Uterus (tissue), 4 donors: Measurements from ENCODE around the gene GADD45A. TPM values are rescaled to one million over a fixed set of nuclear protein-coding genes. Genes with fewer than 3 reads are reported as not detected.

Experiments used
- DNase-seq, 2 donors: peaks; one replicate each; pipeline ENCODE4 v3.0.0-alpha.2; 2019 to 2020
- H3K27ac ChIP-seq, 2 donors: fragments of 200-600 bp; sonication (generic); 1 replicate in 1 of 2; 2 replicates in 1 of 2; pipeline ENCODE4 v1.5.1; 2016 to 2018
- H3K27me3 ChIP-seq, 2 donors: fragments of 200-600 bp; sonication (generic); one replicate each; pipeline ENCODE4 v1.5.1; 2018 to 2019; ENCODE audit warnings: control low read depth in 1 of 2
- H3K36me3 ChIP-seq, 2 donors: fragments of 200-600 bp; sonication (generic); one replicate each; pipeline ENCODE4 v1.5.1; 2019; ENCODE audit warnings: control low read depth in 1 of 2
- H3K4me1 ChIP-seq, 2 donors: fragments of 200-600 bp; sonication (generic); one replicate each; pipeline ENCODE4 v1.5.1; 2018 to 2019; ENCODE audit warnings: control low read depth in 1 of 2
- H3K4me3 ChIP-seq, 2 donors: fragments of 200-600 bp; sonication (generic); 1 replicate in 1 of 2; 2 replicates in 1 of 2; pipeline ENCODE4 v1.5.1; 2018 to 2019; ENCODE audit warnings: mild to moderate bottlenecking in 1 of 2
- H3K9me3 ChIP-seq, 2 donors: fragments of 200-600 bp; sonication (generic); one replicate each; pipeline ENCODE4 v1.5.1; 2019; ENCODE audit warnings: control low read depth in 1 of 2
- CTCF ChIP-seq, 4 experiments: fragments of 200-600 bp in 2 of 4; fragments of 450-650 bp in 2 of 4; sonication (generic) in 2 of 4; IDR thresholded peaks; one replicate each; pipeline ENCODE4 v1.5.1; 2016 to 2019; ENCODE audit warnings: antibody characterized with exemption in 4 of 4, mild to moderate bottlenecking in 2 of 4, moderate library complexity in 1 of 4
- POLR2A ChIP-seq, 2 donors: fragments of 450-650 bp; IDR thresholded peaks; one replicate each; pipeline ENCODE4 v1.6.1; 2016; ENCODE audit warnings: antibody characterized with exemption in 2 of 2, mild to moderate bottlenecking in 1 of 2, moderate library complexity in 1 of 2
- intact Hi-C: fragments of 100-400 bp; cut with DNase I; formaldehyde crosslinking; loops from one replicate; pipeline ENCODE4 v1.15.1; 2023; ENCODE audit warnings: low total_unique reads
- total RNA-seq, 4 donors: library from RNA; depleted of rRNA in 3 of 4; stranded (reverse); fragments of >200 nt in 3 of 4; gene quantifications; one replicate each; pipeline versions ENCODE4 v1.1.0 to v1.2.4, GENCODE V29; 2014 to 2023
- donor health status: DM: yes; HTN: yes; CAD: no.

The GADD45A gene
- 10 to 100 TPM; 11.1 to 35.6 (median 20.3) TPM for total RNA-seq

GRCh38 chr1:67685067-67685557 lies at the start of gene GADD45A:
Gene GADD45A, plus strand, starts transcription at chr1:67685201. Its CDS starts 294 bp downstream, at chr1:67685495.
- TF ChIP-seq CTCF (IDR thresholded peaks at IDR 0.05) (peak in 1 of 4 experiments; percentile 45), POLR2A (IDR thresholded peaks at IDR 0.05) (peak; percentile 100)
- Histone ChIP-seq H3K9me3 (no peaks in the 10 kb centered on the region), H3K4me3 (peak within 1 kb of the TSS; percentile 60 to 70), H3K4me1 (peaks cover 0 to 6% of the 10 kb centered on the region in 2 donors), H3K27ac (peak within 1 kb of the TSS; percentile 83 to 92), H3K27me3 (no peaks in the 10 kb centered on the region), H3K36me3 (no peaks in the 10 kb centered on the region)
- peak; percentile 98 to 99 for DNase-seq
- intact Hi-C loops: loop anchor here (10.0 kb wide), 1 partner anchor 120 kb away; no protein-coding TSS in a partner anchor

- Histone ChIP-seq H3K9me3 (no peaks in the 10 kb centered on the region), H3K4me3 (no peak overlapping the region), H3K4me1 (no peaks in the 10 kb centered on the region), H3K36me3 (no peaks in the 10 kb centered on the region), H3K27me3 (no peaks in the 10 kb centered on the region), H3K27ac (no peak overlapping the region)
- intact Hi-C loops: no loop called here
- no peak for DNase-seq
- TF ChIP-seq CTCF (IDR thresholded peaks at IDR 0.05) (no peak), POLR2A (IDR thresholded peaks at IDR 0.05) (no peak)
These were observed 48.9 kb upstream of the GADD45A start for GRCh38 chr1:67636146-67636545.

- TF ChIP-seq POLR2A (IDR thresholded peaks at IDR 0.05): no peak
- TF ChIP-seq CTCF (IDR thresholded peaks at IDR 0.05): no peak
- Histone ChIP-seq H3K9me3 (no peaks in the 10 kb centered on the region), H3K27me3 (no peaks in the 10 kb centered on the region), H3K4me1 (no peaks in the 10 kb centered on the region), H3K36me3 (no peaks in the 10 kb centered on the region), H3K4me3 (no peak overlapping the region), H3K27ac (no peak overlapping the region)
- intact Hi-C loops: no loop called here
- DNase-seq: no peak
These were observed 45.6 kb upstream of the GADD45A start for GRCh38 chr1:67639361-67639760.

- DNase-seq: no peak
- no peaks in the 10 kb centered on the region for H3K9me3 ChIP-seq
- peaks cover 13 to 17% of the 10 kb centered on the region in 2 donors for H3K4me1 ChIP-seq
- H3K27me3 ChIP-seq: no peaks in the 10 kb centered on the region
- H3K27ac ChIP-seq: no peak overlapping the region
- intact Hi-C loops: no loop called here
- no peak overlapping the region for H3K4me3 ChIP-seq
- no peak for TF ChIP-seq CTCF (IDR thresholded peaks at IDR 0.05)
- TF ChIP-seq POLR2A (IDR thresholded peaks at IDR 0.05): no peak
- no peaks in the 10 kb centered on the region for H3K36me3 ChIP-seq
These were observed 42.4 kb upstream of the GADD45A start for GRCh38 chr1:67642629-67643028.

- peak overlapping the region; percentile 67 to 72 for H3K27ac ChIP-seq
These were observed 40.4 kb upstream of the GADD45A start for GRCh38 chr1:67644566-67644965.

More at GRCh38 chr1:67644566-67644965, 40.4 kb upstream of the GADD45A start:
- TF ChIP-seq POLR2A (IDR thresholded peaks at IDR 0.05) (no peak), CTCF (IDR thresholded peaks at IDR 0.05) (no peak)
- no peak for DNase-seq
- intact Hi-C loops: no loop called here
- Histone ChIP-seq H3K4me3 (no peak overlapping the region), H3K36me3 (no peaks in the 10 kb centered on the region), H3K9me3 (no peaks in the 10 kb centered on the region), H3K4me1 (peaks cover 13 to 17% of the 10 kb centered on the region in 2 donors), H3K27me3 (no peaks in the 10 kb centered on the region)
